Ovary (tissue), 3 donors: ENCODE measurements around the gene AGPAT4.

Source experiments
- EP300 ChIP-seq: sonication (generic); formaldehyde crosslinking; IDR thresholded peaks from one replicate; pipeline ENCODE4 v1.6.1; 2017; ENCODE audit warnings: antibody characterized with exemption
- TF ChIP-seq, protein P1 (sequence below), 3 donors: fragments of 450-650 bp in 2 of 3; fragments of 200-600 bp in 1 of 3; IDR thresholded peaks; one replicate each; pipeline versions ENCODE4 v1.5.1 to v1.8.0; 2016 to 2022; ENCODE audit warnings: antibody characterized with exemption in 3 of 3, mild to moderate bottlenecking in 1 of 3
- donor health status: DM: no; HTN: no; CAD: no.

DNA sequence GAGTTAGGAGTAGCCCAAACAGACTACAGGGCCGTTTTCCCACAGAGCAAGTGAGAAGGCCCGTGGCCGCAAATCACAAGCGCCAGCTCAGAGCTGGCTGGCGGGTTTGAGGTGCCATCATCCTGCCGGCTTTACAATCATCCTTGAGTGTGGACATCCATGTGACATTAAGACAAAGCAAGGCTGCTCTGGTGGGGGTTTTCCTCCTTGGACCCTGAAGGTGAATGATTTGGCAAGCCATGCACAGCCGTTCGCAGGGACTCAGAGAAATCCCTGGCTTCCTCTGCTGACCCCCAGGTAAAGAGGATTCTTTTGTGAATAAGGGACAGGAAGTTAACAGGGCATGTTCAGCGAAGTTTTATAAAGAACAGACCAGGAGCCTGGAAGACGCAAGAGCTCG is 137.2 kb downstream of the AGPAT4 start:
- no peak for TF ChIP-seq EP300
- TF ChIP-seq, protein P1, sequence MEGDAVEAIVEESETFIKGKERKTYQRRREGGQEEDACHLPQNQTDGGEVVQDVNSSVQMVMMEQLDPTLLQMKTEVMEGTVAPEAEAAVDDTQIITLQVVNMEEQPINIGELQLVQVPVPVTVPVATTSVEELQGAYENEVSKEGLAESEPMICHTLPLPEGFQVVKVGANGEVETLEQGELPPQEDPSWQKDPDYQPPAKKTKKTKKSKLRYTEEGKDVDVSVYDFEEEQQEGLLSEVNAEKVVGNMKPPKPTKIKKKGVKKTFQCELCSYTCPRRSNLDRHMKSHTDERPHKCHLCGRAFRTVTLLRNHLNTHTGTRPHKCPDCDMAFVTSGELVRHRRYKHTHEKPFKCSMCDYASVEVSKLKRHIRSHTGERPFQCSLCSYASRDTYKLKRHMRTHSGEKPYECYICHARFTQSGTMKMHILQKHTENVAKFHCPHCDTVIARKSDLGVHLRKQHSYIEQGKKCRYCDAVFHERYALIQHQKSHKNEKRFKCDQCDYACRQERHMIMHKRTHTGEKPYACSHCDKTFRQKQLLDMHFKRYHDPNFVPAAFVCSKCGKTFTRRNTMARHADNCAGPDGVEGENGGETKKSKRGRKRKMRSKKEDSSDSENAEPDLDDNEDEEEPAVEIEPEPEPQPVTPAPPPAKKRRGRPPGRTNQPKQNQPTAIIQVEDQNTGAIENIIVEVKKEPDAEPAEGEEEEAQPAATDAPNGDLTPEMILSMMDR (IDR thresholded peaks at IDR 0.05) = no peak
